Natural killer cell treated with Interleukin-12 subunit alpha and Interleukin-12 subunit beta and Interleukin-15 and Interleukin-18, amount 100 ng/mL, for 72 hours (primary cell): ENCODE data around the gene RBM5. TPM values are rescaled to one million over a fixed set of nuclear protein-coding genes. Genes with fewer than 3 reads are reported as not detected.
A peak's percentile ranks its signal among the peaks of the same experiment; 100 is the strongest.

Experiments
- ATAC-seq, 2 donors: fragments of 150-1000 bp; cut with Tn5 transposase in 1 of 2; sonication (Bioruptor Pico), chemical (Tn5 transposase) in 1 of 2; 2 replicates each; pipeline ENCODE4 v1.10.0; 2021
- DNase-seq: peaks from one replicate; pipeline ENCODE4 v3.0.0; 2022; ENCODE audit warnings: low spot score
- H3K27ac Mint-ChIP-seq, 2 donors: 1 replicate in 1 of 2; 2 replicates in 1 of 2; pipeline ENCODE4 v1.8.0; 2022; ENCODE audit warnings: mixed read lengths in 2 of 2, mild to moderate bottlenecking in 1 of 2, moderate library complexity in 1 of 2
- H3K27me3 Mint-ChIP-seq, 2 donors: 1 replicate in 1 of 2; 2 replicates in 1 of 2; pipeline ENCODE4 v1.8.0; 2022; ENCODE audit warnings: mixed read lengths in 2 of 2
- H3K36me3 Mint-ChIP-seq: one replicate; pipeline ENCODE4 v1.8.0; 2022; ENCODE audit warnings: mixed read lengths
- H3K4me1 Mint-ChIP-seq, 2 donors: 1 replicate in 1 of 2; 2 replicates in 1 of 2; pipeline ENCODE4 v1.8.0; 2022; ENCODE audit warnings: low read depth in 2 of 2, mixed read lengths in 2 of 2, mild to moderate bottlenecking in 1 of 2
- H3K4me3 Mint-ChIP-seq: one replicate; pipeline ENCODE4 v1.8.0; 2022; ENCODE audit warnings: mixed read lengths
- H3K9me3 Mint-ChIP-seq: 2 replicates; pipeline ENCODE4 v1.8.0; 2022; ENCODE audit warnings: mixed read lengths
- total RNA-seq, 2 donors: library from RNA; stranded (reverse); gene quantifications; one replicate each; pipeline ENCODE4 v1.2.3, GENCODE V29; 2022

The RBM5 gene
- total RNA-seq, 2 donors from 2014 or later: 198 to 270 TPM

DNA sequence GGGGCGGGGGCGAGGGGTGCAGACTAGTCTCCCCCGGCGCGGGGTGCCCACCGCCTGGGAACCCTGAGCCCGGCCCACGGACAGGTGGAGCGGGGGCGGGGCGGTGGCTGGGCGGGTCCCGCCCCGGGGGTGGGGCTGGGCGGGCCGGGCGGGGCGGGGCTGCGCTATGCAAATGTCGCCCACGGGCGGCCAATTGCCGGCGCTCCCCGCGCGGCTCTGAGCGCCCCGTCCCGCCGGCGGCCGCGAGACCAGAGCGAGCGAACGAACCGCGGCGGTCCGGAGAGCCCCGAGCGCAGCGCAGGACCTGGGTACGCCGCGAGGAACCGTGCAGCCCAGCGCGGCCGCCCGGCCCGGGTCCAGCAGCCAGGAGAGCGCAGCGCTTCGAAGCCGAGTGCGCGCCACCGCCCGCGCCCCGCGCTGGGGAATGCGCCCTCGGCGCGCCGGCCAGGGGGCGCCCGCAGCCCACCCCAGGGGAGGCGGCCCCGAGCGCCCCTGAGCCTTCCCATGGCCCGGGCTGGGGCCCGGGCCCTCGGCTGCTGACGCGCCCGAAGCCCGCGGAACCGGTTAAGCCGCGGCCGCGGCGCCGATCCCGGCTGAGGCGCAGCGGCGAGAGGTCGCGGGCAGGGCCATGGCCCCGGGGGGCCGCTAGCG lies 66.2 kb downstream of the RBM5 start, which contains the start of gene SEMA3F:
TSS of gene SEMA3F (plus strand) at position 485 of the 651 bp plus-strand sequence. CDS start 4,299 bp downstream, outside the sequence.
- peak; percentile 92 to 95 for ATAC-seq
- H3K27me3 Mint-ChIP-seq: peaks cover 28 to 31% of the 10 kb centered on the region in 2 donors
- peaks cover 6 to 20% of the 10 kb centered on the region in 2 donors for H3K4me1 Mint-ChIP-seq
- H3K9me3 Mint-ChIP-seq: no peaks in the 10 kb centered on the region
- peak within 1 kb of the TSS in 1 of 2 donors; percentile 35 for H3K27ac Mint-ChIP-seq
- peak; percentile 74 for DNase-seq
- H3K36me3 Mint-ChIP-seq: no peaks in the 10 kb centered on the region
- H3K4me3 Mint-ChIP-seq: peak within 1 kb of the TSS; percentile 84

- no peak for DNase-seq
- H3K27me3 Mint-ChIP-seq: peaks cover 28 to 31% of the 10 kb centered on the region in 2 donors
- H3K4me1 Mint-ChIP-seq: peaks cover 6 to 20% of the 10 kb centered on the region in 2 donors
- peak overlapping the region in 1 of 2 donors; percentile 35 for H3K27ac Mint-ChIP-seq
- ATAC-seq: no peak
- H3K9me3 Mint-ChIP-seq: no peaks in the 10 kb centered on the region
- H3K36me3 Mint-ChIP-seq: no peaks in the 10 kb centered on the region
- peak overlapping the region; percentile 72 for H3K4me3 Mint-ChIP-seq
Observed at GRCh38 chr3:50155491-50155878, 66.8 kb downstream of the RBM5 start.

GRCh38 chr3:50155891-50156290 lies 67.2 kb downstream of the RBM5 start:
- DNase-seq (no peak), ATAC-seq (no peak)
- Mint-ChIP-seq H3K27me3 (peaks cover 28 to 31% of the 10 kb centered on the region in 2 donors), H3K36me3 (no peaks in the 10 kb centered on the region), H3K4me3 (peak overlapping the region; percentile 72), H3K27ac (peak overlapping the region in 1 of 2 donors; percentile 35), H3K4me1 (peaks cover 6 to 20% of the 10 kb centered on the region in 2 donors), H3K9me3 (no peaks in the 10 kb centered on the region)

DNA sequence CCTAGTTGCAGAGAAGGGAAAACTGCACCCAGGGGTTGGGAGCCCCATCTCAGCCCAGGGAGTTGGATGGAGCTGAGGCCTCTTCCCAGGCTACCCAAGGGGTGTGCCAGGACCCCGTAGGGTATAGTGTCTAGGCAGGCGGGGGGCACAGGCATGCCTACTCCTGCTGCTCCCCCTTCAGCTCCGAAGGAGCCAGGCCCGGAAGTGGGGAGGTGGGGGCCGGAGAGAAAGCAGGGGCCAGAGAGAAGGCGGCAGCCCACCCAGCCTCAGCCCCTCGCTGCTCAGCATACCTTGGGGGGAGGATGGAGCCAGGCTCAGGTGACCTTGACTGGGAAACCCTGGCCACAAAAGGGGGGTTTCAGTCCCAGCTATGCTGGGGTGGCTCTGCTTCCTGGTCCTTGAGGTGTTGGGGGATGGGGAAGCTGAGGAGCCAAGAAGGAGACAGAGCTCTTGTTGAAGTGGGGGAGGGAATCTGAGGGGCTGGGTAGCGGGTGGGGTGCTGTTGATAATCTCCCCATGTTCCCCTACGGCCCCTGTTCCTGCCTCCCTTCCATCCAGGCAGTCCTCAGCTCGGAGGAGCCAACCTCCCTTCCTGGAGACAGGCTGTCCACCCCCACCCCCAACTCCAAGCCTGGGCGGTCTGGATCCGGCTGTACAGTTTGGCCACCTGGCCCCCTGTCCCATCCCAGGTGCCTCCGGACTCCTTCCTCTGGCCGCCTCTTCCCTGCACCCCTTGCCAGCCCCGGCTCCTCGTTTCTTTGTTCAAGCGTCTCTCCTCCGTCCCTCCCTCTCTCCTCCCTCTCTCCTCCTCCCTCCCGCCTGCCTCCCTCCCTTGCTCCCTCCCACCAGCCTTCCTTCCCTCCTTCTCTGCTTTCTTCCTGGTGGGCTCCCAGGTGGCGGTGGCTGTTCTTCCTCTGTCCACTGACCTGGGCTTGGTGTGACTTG lies 68.1 kb downstream of the RBM5 start:
- Mint-ChIP-seq H3K9me3 (no peaks in the 10 kb centered on the region), H3K4me1 (peaks cover 6 to 20% of the 10 kb centered on the region in 2 donors), H3K27me3 (peaks cover 28 to 31% of the 10 kb centered on the region in 2 donors), H3K4me3 (no peak overlapping the region), H3K27ac (no peak overlapping the region), H3K36me3 (no peaks in the 10 kb centered on the region)
- no peak for DNase-seq
- ATAC-seq: no peak

DNA sequence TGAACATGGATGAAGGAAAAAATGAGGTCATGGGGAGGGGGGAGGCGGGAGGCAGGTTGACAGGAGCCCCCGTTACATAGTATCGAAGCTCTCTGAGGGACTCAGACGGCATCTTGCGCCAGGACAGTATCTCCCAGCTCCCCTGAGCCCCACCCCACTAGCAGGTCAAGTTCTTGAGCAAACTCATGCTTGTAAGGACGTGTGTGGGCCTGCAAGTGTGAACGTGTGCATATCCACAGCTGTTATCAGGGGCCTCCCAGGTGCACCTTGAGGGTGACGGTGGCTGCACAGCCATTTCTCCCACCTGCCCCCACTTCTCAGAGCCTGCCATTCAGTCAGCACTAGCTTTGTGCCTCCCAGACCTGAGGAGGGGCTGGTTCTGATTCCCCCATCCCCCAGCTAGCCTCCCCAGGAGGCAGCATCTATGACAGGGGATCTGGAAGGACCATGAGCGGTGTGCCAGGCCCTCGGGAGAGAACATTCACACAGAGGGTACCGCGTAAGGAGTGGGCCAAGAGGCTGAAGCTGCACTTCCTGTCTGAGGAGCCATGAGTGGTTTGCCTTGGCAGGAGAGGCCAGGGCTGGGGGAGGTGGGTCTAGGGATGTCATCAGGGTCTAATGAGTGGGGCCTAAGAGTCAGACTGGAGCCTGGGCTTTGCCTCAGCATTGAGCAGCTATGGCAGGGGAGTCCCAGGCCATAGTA lies 69.3 kb downstream of the RBM5 start:
- ATAC-seq: no peak
- Mint-ChIP-seq H3K9me3 (no peaks in the 10 kb centered on the region), H3K27ac (no peak overlapping the region), H3K27me3 (peaks cover 28 to 29% of the 10 kb centered on the region in 2 donors), H3K4me3 (no peak overlapping the region), H3K4me1 (peaks cover 6 to 20% of the 10 kb centered on the region in 2 donors), H3K36me3 (no peaks in the 10 kb centered on the region)
- no peak for DNase-seq

DNA sequence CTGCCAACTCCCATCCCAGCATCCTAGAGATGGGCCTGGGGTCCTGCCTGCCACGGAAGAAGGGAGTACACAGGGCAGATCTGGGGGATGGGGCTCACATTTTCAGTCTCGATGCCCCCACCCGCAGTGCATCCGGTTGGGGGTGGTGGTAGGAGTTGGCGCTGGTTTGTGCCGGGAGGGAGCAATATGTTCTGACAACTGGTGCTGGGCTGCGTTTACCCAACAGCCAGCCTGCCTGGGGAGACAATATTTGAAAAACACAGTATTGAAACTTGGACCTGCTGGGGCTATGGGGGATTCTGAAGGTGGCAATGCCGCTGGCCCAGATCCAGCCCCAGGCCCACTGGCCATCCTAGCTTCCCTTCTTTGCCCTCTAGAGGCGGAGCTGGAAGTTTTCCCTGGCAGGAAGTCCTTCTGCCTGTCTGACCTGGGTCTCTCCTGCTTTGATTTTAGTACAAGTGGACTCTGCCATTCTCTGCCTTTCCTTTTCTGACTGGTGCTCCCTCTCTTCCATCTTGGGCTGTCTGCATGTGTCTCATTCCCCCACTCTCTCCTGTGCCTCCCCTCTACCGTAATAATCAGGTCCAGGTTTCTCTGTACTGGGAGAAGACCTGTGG lies 69.9 kb downstream of the RBM5 start:
- no peak overlapping the region for H3K4me3 Mint-ChIP-seq
- no peaks in the 10 kb centered on the region for H3K9me3 Mint-ChIP-seq
- no peak for DNase-seq
- no peak overlapping the region for H3K27ac Mint-ChIP-seq
- H3K36me3 Mint-ChIP-seq: no peaks in the 10 kb centered on the region
- no peak for ATAC-seq
- peaks cover 6 to 19% of the 10 kb centered on the region in 2 donors for H3K4me1 Mint-ChIP-seq
- H3K27me3 Mint-ChIP-seq: peaks cover 23% of the 10 kb centered on the region in 2 donors

DNA sequence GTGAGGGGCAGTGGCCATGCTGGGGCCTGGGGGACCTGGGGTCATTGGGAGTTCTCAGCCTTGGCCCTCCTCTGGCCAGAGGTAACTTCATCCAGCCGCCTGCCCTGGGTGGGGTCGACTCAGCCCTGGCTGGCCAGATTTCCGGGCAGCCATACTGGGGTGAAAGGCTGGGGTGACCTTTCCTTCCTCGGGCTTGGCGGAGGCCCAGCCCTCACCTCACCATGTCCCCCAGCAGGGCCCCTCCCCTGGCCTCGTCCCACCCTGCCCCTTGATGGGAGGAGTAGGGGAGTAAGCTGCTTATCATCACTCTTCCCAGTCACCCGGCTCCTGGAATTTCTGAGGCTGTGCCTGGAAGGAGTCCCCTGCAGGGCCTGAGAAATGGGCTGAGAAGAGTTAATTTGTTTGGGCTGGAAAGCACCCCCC lies 71.9 kb downstream of the RBM5 start:
- Mint-ChIP-seq H3K4me3 (no peak overlapping the region), H3K9me3 (no peaks in the 10 kb centered on the region), H3K4me1 (peaks cover 0 to 12% of the 10 kb centered on the region in 2 donors), H3K27ac (no peak overlapping the region), H3K36me3 (no peaks in the 10 kb centered on the region), H3K27me3 (peaks cover 14 to 16% of the 10 kb centered on the region in 2 donors)
- ATAC-seq (no peak), DNase-seq (no peak)

- H3K9me3 Mint-ChIP-seq: no peaks in the 10 kb centered on the region
- no peak overlapping the region for H3K4me3 Mint-ChIP-seq
- H3K27me3 Mint-ChIP-seq: peaks cover 7 to 11% of the 10 kb centered on the region in 2 donors
- H3K27ac Mint-ChIP-seq: no peak overlapping the region
- peaks cover 0 to 7% of the 10 kb centered on the region in 2 donors for H3K4me1 Mint-ChIP-seq
- H3K36me3 Mint-ChIP-seq: no peaks in the 10 kb centered on the region
- no peak for ATAC-seq
- no peak for DNase-seq
Observed at GRCh38 chr3:50161320-50161719, 72.6 kb downstream of the RBM5 start.

- Mint-ChIP-seq H3K4me1 (peaks cover 0 to 6% of the 10 kb centered on the region in 2 donors), H3K4me3 (no peak overlapping the region), H3K9me3 (no peaks in the 10 kb centered on the region), H3K36me3 (no peaks in the 10 kb centered on the region), H3K27ac (no peak overlapping the region), H3K27me3 (peaks cover 6 to 7% of the 10 kb centered on the region in 2 donors)
- DNase-seq: no peak
- ATAC-seq: no peak
Observed at GRCh38 chr3:50162034-50162883, 73.5 kb downstream of the RBM5 start.

DNA sequence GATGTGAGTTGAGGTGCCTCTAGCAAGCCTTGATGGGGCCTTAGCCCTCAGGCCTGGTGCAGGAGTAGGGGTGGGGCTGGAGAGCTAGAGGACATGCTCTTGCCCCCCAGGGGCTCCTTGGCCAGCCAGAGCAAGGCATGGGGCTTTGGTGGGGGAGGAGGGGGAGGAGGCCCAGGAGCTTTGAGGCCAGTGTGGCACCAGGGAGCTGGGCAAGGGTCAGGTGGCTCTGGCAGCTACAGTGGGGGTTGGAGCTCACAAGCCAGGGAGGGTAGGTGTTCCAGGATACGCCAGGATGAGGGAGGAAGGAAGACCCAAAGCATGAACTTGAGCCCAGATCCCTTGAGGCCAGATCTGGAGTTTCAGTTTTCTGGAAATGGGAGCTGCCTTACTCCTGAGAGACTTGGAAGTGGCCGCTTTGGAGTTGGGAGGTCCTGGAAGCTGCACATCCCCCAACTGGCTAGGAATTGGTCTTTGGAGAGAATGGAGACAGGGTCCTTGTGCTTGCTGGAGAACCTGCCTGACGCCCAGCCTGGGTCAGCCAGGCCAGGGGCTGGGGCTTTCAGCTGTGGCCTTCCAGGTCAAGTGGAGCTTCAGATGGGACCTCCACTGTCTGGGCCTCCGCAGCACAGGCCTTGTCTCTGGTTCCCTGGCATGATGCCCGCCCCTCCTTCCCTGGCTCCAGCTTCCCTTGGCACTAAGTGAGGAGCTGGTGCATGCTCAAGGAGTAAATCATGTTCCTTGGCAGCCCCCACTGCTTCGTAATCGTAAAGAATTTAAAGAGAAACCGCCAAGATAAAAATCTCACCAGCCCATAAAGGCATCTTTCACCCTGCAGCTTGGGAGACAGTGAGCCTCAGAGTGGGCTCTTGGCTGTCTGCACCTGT lies 75.1 kb downstream of the RBM5 start:
- H3K4me3 Mint-ChIP-seq: no peak overlapping the region
- DNase-seq: no peak
- no peaks in the 10 kb centered on the region for H3K9me3 Mint-ChIP-seq
- peaks cover 0 to 2% of the 10 kb centered on the region in 2 donors for H3K4me1 Mint-ChIP-seq
- H3K27ac Mint-ChIP-seq: no peak overlapping the region
- H3K27me3 Mint-ChIP-seq: peaks cover 0 to 2% of the 10 kb centered on the region in 2 donors
- no peaks in the 10 kb centered on the region for H3K36me3 Mint-ChIP-seq
- no peak for ATAC-seq

DNA sequence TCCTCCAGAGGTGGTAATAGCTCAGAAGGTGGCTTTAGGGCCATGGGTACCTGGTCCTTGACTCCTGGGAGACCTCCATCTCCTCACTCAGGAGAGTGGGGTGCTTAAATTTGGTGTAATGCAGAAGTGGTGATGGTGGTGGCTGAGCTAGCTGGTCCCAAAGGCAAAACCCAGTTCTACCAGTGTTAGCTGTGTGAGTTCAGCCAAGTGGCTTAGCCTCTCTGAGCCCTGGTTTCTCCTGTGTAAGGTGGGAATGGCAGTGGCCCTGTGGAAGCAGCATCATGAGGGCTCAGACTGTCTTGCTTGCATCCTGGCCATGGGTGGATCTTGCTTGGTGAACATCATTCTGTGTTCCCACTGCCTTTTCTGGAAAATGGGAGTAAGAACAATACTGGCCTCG lies 75.8 kb downstream of the RBM5 start:
- H3K36me3 Mint-ChIP-seq: no peaks in the 10 kb centered on the region
- ATAC-seq (no peak), DNase-seq (no peak)
- no peaks in the 10 kb centered on the region for H3K9me3 Mint-ChIP-seq
- H3K4me1 Mint-ChIP-seq: no peaks in the 10 kb centered on the region
- peak overlapping the region in 1 of 2 donors; percentile 2 for H3K27ac Mint-ChIP-seq
- no peak overlapping the region for H3K4me3 Mint-ChIP-seq
- H3K27me3 Mint-ChIP-seq: no peaks in the 10 kb centered on the region
